Measurements from ENCODE around the gene STXBP3. TPM values are rescaled to one million over a fixed set of nuclear protein-coding genes. Genes with fewer than 3 reads are reported as not detected.
A peak's percentile ranks its signal among the peaks of the same experiment; 100 is the strongest.

The STXBP3 gene
- total and polyA plus RNA-seq, 2 donors (not counting 3 experiments of a cell fraction or from before 2014, with no cell fraction given) = 9.4 to 44.1 TPM

DNA sequence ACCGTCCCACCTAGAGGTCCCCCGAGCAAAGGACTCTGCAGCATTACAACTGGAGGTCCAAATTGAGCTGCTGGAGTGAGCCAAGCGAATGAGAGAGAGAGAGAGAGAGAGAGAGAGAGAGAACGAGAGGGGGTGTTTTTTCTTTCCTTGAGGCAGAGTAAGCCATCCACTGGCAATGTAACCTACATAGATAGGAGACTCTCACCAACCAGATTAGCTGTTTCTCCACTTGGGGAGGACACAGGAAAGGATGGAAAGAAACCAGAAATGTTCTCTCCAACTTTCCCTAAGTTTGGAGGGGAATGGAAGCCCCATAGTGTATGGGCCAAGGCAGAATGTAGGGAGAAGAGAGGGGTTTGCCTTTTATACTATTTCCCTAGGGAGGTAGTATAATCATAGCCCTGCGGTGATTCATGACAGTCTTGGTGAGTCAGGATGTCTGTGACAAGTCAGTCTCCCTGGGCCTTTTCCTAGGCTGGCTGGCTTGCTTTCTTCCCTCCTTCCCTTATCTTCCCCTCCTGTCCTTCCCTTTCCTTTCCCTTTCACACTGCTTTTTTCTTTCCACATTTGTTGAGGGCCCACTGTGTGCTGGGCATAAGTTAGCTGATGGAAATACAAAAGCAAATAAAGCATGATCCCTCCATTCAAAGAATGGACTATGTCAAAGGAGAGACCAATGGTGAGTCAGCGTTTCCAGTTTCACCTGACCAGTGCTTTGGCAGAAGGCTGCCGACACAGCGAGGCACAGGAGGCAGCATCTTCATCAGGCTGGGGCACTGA lies 26.6 kb upstream of the STXBP3 start:
- H3K4me2 ChIP-seq (ENCODE audit: insufficient read depth, low read length) = peak overlapping the region; percentile 12
- peaks cover 15% of the 10 kb centered on the region for H3K4me1 ChIP-seq (ENCODE audit: control insufficient read depth, extremely low read depth, insufficient read depth, low read length)
- H3K9me3 ChIP-seq (replicated peaks; ENCODE audit: control insufficient read depth, insufficient read depth, low read length) = no peaks in the 10 kb centered on the region
- peak; percentile 50 for DNase-seq (ENCODE audit: low read depth, low spot score)
- BruUV-seq (replicated peaks) = no TSS peak
- no peaks in the 10 kb centered on the region for H3K36me3 ChIP-seq (ENCODE audit: control insufficient read depth in 2 of 2, extremely low read depth in 1 of 2, insufficient read depth in 2 of 2, low read length in 2 of 2)
- H3K9ac ChIP-seq (replicated peaks; ENCODE audit: extremely low read depth, insufficient read depth, low read length) = no peak overlapping the region
- H3K9me1 ChIP-seq (replicated peaks; ENCODE audit: control insufficient read depth, extremely low read depth, insufficient read depth, low read length) = no peaks in the 10 kb centered on the region
- H3K27ac ChIP-seq (ENCODE audit: insufficient read depth, low read depth, low read length) = peak overlapping the region; percentile 48
- peak; percentile 92 for FAIRE-seq
- H2AFZ ChIP-seq (ENCODE audit: low read depth, low read length) = peak overlapping the region; percentile 68
- H4K20me1 ChIP-seq (replicated peaks; ENCODE audit: control insufficient read depth, extremely low read depth, insufficient read depth, low read length) = no peaks in the 10 kb centered on the region
- dilution Hi-C loops (cut with MboI; ENCODE audit: extremely low pct_ligation_motif_present, low sequenced_read_pairs) (no loop called here), intact Hi-C loops (cut with micrococcal nuclease) (no loop called here)
- POLR2A ChIA-PET = no interaction called here
- no peaks in the 10 kb centered on the region for H3K79me2 ChIP-seq (ENCODE audit: control insufficient read depth, insufficient read depth, low read length)
- H3K27me3 ChIP-seq (ENCODE audit: control insufficient read depth in 2 of 2, insufficient read depth in 2 of 2, low read length in 2 of 2) = no peaks in the 10 kb centered on the region
- TF ChIP-seq, protein P1, sequence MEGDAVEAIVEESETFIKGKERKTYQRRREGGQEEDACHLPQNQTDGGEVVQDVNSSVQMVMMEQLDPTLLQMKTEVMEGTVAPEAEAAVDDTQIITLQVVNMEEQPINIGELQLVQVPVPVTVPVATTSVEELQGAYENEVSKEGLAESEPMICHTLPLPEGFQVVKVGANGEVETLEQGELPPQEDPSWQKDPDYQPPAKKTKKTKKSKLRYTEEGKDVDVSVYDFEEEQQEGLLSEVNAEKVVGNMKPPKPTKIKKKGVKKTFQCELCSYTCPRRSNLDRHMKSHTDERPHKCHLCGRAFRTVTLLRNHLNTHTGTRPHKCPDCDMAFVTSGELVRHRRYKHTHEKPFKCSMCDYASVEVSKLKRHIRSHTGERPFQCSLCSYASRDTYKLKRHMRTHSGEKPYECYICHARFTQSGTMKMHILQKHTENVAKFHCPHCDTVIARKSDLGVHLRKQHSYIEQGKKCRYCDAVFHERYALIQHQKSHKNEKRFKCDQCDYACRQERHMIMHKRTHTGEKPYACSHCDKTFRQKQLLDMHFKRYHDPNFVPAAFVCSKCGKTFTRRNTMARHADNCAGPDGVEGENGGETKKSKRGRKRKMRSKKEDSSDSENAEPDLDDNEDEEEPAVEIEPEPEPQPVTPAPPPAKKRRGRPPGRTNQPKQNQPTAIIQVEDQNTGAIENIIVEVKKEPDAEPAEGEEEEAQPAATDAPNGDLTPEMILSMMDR (IDR thresholded peaks at IDR 0.05; ENCODE audit: extremely low read depth in 1 of 2, insufficient read depth in 1 of 2, low read depth in 1 of 2, low read length in 2 of 2) = no peak
- TF ChIP-seq EZH2 (IDR thresholded peaks at IDR 0.05; ENCODE audit: borderline replicate concordance, low read depth, low read length, severe bottlenecking) = no peak
- TF ChIP-seq POLR2A (IDR thresholded peaks at IDR 0.05; ENCODE audit: low read depth, low read length) = no peak
- no peak for TF ChIP-seq POLR2AphosphoS5 (IDR thresholded peaks at IDR 0.05; ENCODE audit: insufficient read depth, low read depth, low read length)
- TF ChIP-seq MYC (IDR thresholded peaks at IDR 0.05; ENCODE audit: low read depth, low read length) = no peak
- TF ChIP-seq GATA2 (IDR thresholded peaks at IDR 0.05; ENCODE audit: insufficient read depth, insufficient read length, low read depth, low read length) = peak; percentile 51
- TF ChIP-seq FOS (IDR thresholded peaks at IDR 0.05; ENCODE audit: borderline replicate concordance, insufficient read depth, low read length) = peak; percentile 90
- TF ChIP-seq, protein P2, sequence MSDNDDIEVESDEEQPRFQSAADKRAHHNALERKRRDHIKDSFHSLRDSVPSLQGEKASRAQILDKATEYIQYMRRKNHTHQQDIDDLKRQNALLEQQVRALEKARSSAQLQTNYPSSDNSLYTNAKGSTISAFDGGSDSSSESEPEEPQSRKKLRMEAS (IDR thresholded peaks at IDR 0.05; ENCODE audit: insufficient read depth, insufficient read length) = no peak
- peak; percentile 39 for TF ChIP-seq JUN (IDR thresholded peaks at IDR 0.05; ENCODE audit: borderline replicate concordance, insufficient read depth, insufficient read length, low read depth)
- H3K4me3 ChIP-seq (replicated peaks in 1 of 3; ENCODE audit: insufficient read depth in 1 of 3, low read depth in 1 of 3, low read length in 3 of 3) = no peak overlapping the region
- CTCF ChIA-PET = interaction anchor here (1.0 to 1.2 kb wide), 3 partner anchors 10 to 207 kb away, joined by 3 to 4 read pairs (median 3); no protein-coding TSS in a partner anchor
